Measurements from ENCODE around the gene PAQR6.

DNA sequence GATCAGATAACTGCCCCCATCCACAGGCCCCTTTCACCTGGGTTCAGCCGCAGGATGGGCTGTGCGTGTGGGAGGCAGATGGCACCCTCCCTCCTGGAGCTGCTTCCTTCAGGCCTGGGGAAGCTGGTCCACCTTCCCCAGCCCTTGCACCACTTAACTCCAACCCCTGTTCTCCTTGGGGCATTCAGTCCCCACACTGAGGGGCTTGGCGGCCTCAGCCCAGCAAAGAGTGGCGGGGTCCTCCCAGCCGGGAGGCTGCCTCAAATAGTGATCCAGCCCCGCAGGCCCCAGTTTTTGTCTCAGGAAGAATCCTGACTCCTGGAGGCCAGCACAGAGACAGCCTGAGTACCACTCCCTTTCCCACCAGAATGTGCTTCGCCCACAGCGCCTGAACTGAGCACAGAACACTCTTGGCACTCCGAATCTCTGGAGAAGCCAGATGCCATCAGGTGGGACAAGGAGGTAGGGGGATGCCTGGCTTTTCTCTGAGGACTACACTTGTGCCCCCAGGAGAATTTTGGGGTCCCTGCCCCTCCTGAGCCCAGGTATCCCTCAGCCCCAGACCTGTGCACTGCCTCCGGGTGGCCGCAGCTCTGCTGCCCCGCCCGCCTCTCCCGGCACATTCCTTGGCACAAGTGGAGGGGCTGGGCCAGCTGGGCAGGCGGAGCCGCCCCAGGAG lies 936 bp downstream of the PAQR6 start:
- TF ChIP-seq POLR2A (IDR thresholded peaks at IDR 0.05) (no peak), CTCF (IDR thresholded peaks at IDR 0.05) (no peak), POLR2AphosphoS5 (IDR thresholded peaks at IDR 0.05; ENCODE audit: insufficient read depth in 1 of 2, low read depth in 1 of 2) (no peak)
